A673 (cell line): Measurements from ENCODE around the gene SSUH2. TPM values are rescaled to one million over a fixed set of nuclear protein-coding genes. Genes with fewer than 3 reads are reported as not detected.

ENCODE experiments used
- BruUV-seq: library from RNA; stranded (reverse); fragments of 400-500 nt; replicated peaks from 2 replicates; lab custom pipeline; 2021; lab: Mats Ljungman, UMichigan
- CTCF ChIA-PET: fragments of 300-600 bp; sonication (Branson Sonifier 250); formaldehyde crosslinking; loops from one replicate; lab custom pipeline; 2022; ENCODE audit warnings: antibody characterized with exemption; lab: Charles Lee
- POLR2A ChIA-PET: fragments of 300-600 bp; sonication (Branson Sonifier 250); formaldehyde crosslinking; loops from one replicate; lab custom pipeline; 2022; ENCODE audit warnings: antibody characterized with exemption; ENCODE audit not compliant: low non-redundant PET; lab: Charles Lee
- DNase-seq: peaks from one replicate; pipeline ENCODE4 v3.0.0-alpha.2; 2015; ENCODE audit warnings: low spot score
- H3K27ac ChIP-seq: fragments of 200-600 bp; sonication (generic); 2 replicates; pipeline ENCODE4 v1.5.1; 2016; ENCODE audit warnings: mixed run types, low read depth, mild to moderate bottlenecking, mixed read lengths, antibody characterized with exemption, low read length; ENCODE audit not compliant: poor library complexity, severe bottlenecking
- H3K27me3 ChIP-seq: fragments of 200-600 bp; sonication (generic); replicated peaks from 2 replicates; pipeline ENCODE4 v1.6.1; 2017; ENCODE audit warnings: mixed run types, low read depth, mild to moderate bottlenecking, mixed read lengths, antibody characterized with exemption, low read length; ENCODE audit not compliant: insufficient read depth, poor library complexity
- H3K36me3 ChIP-seq: fragments of 200-600 bp; sonication (generic); 2 replicates; pipeline ENCODE4 v1.6.1; 2016; ENCODE audit warnings: mixed run types, mild to moderate bottlenecking, mixed read lengths, antibody characterized with exemption, low read length; ENCODE audit not compliant: insufficient read depth, poor library complexity, severe bottlenecking
- H3K4me1 ChIP-seq: fragments of 200-600 bp; sonication (generic); 2 replicates; pipeline ENCODE4 v1.6.1; 2017; ENCODE audit warnings: mixed run types, mild to moderate bottlenecking, mixed read lengths, antibody characterized with exemption, low read length; ENCODE audit not compliant: insufficient read depth, poor library complexity, severe bottlenecking
- H3K4me3 ChIP-seq: fragments of 200-600 bp; sonication (generic); 2 replicates; pipeline ENCODE4 v1.5.1; 2016; ENCODE audit warnings: low read depth, mixed run types, mild to moderate bottlenecking, mixed read lengths, low read length; ENCODE audit not compliant: poor library complexity, severe bottlenecking
- H3K9me3 ChIP-seq: fragments of 200-600 bp; sonication (generic); 2 replicates; pipeline ENCODE4 v1.6.1; 2016; ENCODE audit warnings: mixed run types, low read depth, mild to moderate bottlenecking, mixed read lengths, antibody characterized with exemption, low read length; ENCODE audit not compliant: poor library complexity, severe bottlenecking
- CTCF ChIP-seq: fragments of 300-800, 200-600 bp; sonication (generic); conservative IDR thresholded peaks from 2 replicates; pipeline ENCODE4 v1.5.1; 2017; ENCODE audit warnings: low read depth, mild to moderate bottlenecking, antibody characterized with exemption, low read length, moderate library complexity, mixed read lengths
- EZH2 ChIP-seq: fragments of 200-600 bp; sonication (generic); IDR thresholded peaks from 2 replicates; pipeline ENCODE4 v1.6.1; 2017; ENCODE audit warnings: borderline replicate concordance, low read depth, mild to moderate bottlenecking, mixed read lengths, antibody characterized with exemption, low read length; ENCODE audit not compliant: poor library complexity, severe bottlenecking
- intact Hi-C: fragments of 100-400 bp; cut with micrococcal nuclease; formaldehyde crosslinking; loops from one replicate; pipeline ENCODE4 v1.10.0; 2022; ENCODE audit not compliant: unreplicated experiment
- total RNA-seq: library from RNA; stranded (reverse); gene quantifications from 2 replicates; pipeline ENCODE4 v1.2.3, GENCODE V29; 2021

Gene SSUH2
- total RNA-seq, 1 experiment from 2014 or later: 3.6 TPM

DNA sequence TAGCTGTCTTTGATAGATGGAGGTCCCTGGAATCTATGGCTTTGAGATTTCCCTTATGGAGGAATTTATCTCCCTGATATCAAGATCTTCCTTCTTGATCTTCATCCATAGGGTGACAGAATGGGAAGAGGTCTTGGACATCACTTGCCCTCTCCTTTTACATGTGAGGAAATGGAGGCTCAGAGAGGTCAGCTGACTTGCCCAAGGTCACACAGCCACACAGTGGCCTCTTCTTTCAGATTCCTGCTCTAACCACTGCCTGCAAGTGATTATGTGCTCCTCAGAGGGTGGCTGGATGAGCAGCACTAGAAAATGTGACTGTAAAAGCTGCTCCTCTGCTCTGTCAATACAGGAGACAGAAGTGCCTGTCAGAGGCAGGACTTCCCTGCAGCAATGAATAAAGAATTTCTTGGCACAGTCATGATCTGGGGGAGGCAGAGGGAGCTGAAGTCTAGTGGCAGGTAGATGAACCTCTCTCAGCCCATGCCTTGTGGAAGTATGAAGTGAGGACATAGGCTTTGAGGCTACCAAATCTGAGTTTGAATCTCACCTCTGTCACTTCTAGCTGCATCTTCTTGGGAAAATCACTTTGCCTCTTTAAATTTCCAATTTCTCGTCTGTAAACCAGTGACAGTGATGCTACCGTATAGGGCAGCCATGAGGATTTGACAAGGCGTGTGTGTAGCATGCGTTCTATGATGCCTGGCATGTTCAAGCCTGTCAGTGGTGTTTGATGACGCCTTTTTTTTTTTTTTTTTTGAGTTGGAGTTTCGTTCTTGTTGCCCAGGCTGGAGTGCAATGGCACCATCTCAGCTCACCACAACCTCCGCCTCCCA lies 12.0 kb downstream of the SSUH2 start:
- H3K36me3 ChIP-seq: no peaks in the 10 kb centered on the region
- no peak overlapping the region for H3K27ac ChIP-seq
- no peak for DNase-seq
- CTCF ChIA-PET: no interaction called here
- H3K4me1 ChIP-seq: no peaks in the 10 kb centered on the region
- no peak overlapping the region for H3K4me3 ChIP-seq
- intact Hi-C loops: no loop called here
- POLR2A ChIA-PET: no interaction called here
- H3K9me3 ChIP-seq: no peaks in the 10 kb centered on the region
- TF ChIP-seq CTCF (no peak), EZH2 (no peak)
- H3K27me3 ChIP-seq: no peaks in the 10 kb centered on the region
- no TSS peak for BruUV-seq

GRCh38 chr3:8631661-8632060 lies 12.9 kb downstream of the SSUH2 start:
- Histone ChIP-seq H3K9me3 (no peaks in the 10 kb centered on the region), H3K27ac (no peak overlapping the region), H3K4me1 (no peaks in the 10 kb centered on the region), H3K4me3 (no peak overlapping the region), H3K27me3 (no peaks in the 10 kb centered on the region), H3K36me3 (no peaks in the 10 kb centered on the region)
- ChIA-PET POLR2A (no interaction called here), CTCF (no interaction called here)
- TF ChIP-seq EZH2 (no peak), CTCF (no peak)
- intact Hi-C loops: no loop called here
- no TSS peak for BruUV-seq
- no peak for DNase-seq

- BruUV-seq: no TSS peak
- Histone ChIP-seq H3K4me3 (no peak overlapping the region), H3K27ac (no peak overlapping the region), H3K27me3 (no peaks in the 10 kb centered on the region), H3K4me1 (no peaks in the 10 kb centered on the region), H3K9me3 (no peaks in the 10 kb centered on the region), H3K36me3 (no peaks in the 10 kb centered on the region)
- TF ChIP-seq EZH2: no peak
- no peak for TF ChIP-seq CTCF
- DNase-seq: peak; percentile 76
- ChIA-PET CTCF (no interaction called here), POLR2A (no interaction called here)
- intact Hi-C loops: no loop called here
Observed at GRCh38 chr3:8629151-8630021, 15.2 kb downstream of the SSUH2 start.
